HG03025 (cell line): ENCODE measurements around the gene TNFRSF11A.
A peak's percentile ranks its signal among the peaks of the same experiment; 100 is the strongest.

Experiments used
- ATAC-seq: cut with Tn5 transposase; IDR thresholded peaks from one replicate; pipeline ENCODE4 v1.9.1; 2021; ENCODE audit warnings: mild to moderate bottlenecking, moderate library complexity; ENCODE audit not compliant: unreplicated experiment, low FRiP score

The TNFRSF11A gene

DNA sequence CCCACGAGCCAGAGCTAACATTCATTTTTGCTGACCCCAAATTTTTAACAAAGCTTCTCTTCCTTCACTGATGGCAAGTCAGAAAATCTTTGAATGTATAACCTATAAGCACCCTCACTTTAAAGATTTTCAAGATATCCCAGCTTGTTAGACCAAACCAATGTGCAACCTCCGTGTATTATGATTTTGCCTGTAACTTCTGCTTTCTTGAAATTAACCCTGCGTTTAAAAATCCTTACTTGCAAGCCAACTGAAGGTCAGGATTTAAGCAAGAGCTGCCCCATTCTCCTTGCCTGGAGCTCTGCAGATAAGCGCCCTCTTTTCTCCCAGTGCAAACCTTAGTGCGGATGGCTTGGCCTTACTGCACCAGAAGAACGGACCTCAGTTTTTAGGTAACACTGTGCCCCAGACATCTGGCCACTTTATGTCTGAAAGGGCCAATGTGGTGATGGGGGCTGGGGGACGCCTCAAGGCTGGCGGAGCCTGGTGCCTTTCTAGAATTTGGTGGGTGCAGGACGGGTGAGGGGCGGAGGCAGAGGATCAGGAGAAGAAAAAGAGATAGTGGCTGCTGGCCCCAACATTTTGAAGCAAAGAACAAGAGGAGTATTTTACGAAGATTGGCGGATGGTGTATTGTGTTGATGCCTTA lies 805 bp upstream of the TNFRSF11A start:
- ATAC-seq, result peak; percentile 1

DNA sequence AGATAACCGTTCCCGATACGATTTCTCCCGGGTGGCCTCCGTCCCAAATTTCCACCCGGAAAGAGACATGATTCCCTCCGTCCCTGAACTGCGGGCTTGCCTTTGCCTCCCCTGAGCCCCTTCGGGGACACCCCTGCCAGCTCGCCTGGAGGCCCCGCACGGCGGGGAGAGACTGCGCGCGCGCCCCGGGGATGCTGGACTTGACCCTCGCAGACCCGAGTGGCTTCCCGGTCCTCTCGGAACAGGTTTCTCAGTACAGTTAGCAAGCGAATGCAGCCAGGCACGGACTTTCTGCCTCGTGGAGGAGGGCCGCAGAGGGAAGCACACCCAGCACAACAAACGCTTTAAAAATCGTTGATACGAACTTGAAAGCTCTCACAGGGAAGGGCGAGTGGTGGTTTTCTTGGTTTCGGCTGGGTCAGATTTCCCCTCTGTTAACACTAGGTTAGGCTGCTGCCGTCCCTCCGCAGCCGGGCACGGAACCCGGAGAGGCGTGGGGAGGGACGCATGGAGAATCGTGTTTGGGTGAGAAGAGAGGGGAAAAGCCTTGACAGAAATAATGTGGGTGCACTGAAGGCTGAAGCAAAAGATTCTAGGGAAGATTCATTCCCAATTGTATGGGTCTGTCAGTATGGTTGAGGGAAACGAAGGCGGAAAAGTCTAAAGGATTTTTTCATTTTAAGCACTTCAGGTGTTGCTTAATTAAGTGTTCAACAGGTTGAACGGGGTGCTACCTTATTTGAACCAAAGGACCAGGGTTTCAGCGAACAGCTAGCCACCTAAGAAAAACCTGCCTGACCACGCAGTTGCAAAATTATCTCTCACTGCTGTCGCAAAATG lies 916 bp downstream of the TNFRSF11A start:
- ATAC-seq, result peak; percentile 32

DNA sequence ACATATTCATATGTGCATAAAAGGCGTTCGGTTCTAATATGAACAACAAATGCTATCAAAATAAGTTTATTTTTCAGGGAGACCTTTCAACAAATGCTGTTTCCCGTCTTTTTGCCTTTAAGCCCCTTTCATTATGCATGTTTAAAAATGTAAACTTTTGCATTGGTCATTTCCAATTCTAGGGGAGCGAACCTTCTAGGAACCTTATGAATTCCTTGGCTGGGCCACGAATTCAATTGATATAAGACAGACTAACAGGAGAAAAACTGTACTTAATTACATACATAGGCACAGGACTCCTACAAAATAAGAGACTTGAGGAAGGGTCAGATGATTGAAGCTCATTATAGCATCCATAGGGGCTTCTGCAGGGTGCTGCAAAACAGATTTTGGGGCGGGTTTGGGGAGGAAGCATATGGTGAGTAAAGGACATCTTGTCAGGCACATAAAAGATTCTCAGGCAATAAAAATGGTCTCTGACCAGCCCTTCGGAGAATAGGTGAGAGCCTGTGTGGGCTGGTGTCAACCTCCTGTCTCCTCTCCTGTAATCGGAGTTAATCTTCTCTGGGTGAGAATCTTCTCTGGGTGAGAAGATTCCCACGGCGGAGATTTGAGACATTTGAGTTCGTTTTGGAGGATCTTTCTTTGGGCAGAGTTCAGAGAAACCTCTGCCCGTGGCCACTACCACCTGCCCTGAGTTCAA lies 1.7 kb downstream of the TNFRSF11A start:
- ATAC-seq, result no peak

DNA sequence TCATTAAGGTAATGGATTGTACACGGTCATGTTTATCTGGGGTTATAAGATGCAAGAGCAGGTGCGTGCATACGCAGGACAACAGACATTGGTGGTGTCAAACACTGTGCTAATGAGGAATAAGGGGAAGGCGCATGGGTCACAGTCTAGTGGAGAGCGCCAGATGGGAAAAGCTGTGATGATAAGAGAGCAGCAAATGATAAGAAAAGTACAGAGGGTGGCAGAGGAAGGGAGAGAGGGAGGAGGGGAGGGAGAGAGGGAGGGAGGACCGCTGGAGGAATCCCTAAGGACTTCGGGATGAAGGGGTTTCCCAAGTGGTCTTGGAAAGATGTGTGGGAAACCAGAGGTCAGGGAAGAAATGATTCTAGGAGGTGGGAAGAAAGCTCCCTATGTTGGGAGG lies 2.9 kb downstream of the TNFRSF11A start:
- no peak for ATAC-seq

DNA sequence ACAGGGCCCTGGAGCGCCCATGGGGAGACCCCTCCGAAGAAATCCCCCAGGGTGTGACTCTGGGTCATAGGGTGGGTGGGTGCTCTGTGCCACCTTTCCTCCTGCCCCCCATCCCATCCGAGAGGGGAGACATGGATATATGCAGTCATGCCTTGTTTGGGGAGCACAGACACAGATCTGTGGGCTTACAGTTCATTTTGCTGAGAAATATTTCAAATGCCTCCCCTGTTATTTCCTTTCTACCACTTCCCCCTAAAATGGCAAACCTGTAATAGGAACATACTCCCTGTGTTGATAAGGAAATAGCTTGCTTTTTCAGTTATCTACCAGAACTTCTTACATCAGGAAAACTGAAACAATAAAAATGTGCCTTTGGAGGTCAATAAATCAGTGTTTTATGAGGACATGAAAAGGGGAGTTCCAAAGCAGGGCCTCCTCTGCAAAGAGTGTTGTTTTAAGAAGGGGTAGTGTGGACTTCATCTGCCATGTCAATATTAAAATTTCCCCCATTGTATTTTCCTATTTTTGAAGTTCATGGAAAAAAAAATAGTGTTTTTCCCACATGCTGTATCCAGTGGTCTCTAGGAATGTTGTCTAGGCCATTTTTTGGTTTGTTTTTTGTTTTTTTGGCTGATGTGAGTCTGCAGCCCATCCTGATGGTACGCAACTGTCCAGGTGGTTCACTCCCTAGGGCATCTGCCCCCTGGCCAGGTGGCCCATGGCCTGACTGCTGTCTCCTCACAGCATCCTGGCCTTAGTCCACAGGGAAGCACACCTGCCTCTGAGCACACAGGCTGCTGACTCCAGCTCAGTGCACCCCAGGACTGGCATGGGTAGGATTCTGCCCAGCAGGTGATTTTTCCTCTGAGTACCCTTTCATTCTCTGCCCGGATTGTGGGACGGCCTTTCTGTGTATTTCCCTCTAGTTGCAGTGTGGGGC lies 3.7 kb downstream of the TNFRSF11A start:
- no peak for ATAC-seq

DNA sequence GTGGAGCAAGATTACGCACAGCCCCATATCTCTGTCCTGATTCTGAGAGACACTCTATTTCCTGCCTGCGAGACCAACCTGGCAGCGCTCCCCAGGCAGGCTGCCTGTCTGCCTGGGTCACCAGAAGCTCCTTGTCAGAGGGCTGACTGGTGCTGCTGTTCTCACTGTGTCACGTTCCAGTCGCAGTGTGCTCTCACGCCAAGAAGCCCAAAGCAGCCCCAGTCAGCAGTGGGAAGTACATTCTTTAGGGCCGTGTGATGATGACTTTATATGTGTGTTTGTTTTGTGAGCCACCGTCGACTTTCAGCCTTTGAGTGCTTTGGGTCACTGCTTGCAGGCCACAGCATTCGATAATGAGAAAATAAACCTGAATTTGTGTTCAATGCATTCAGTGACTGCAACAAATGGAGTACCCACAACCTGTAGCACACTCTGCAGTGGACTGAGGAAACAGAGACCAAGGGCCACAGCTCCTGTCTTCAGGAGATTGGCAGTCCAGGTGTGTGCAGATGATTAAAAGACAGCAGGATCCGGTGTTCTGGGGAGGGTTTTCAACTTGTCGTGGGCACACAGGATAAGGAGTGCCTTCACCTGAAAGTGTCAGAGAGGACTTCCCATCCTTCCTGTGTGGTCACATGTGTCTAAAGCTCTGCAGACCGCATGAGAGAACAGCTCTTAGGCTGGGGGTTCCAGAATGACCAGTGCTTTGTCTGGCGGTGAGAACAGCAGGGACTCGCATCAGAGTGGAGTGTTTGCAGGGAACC lies 4.8 kb downstream of the TNFRSF11A start:
- ATAC-seq, result no peak

DNA sequence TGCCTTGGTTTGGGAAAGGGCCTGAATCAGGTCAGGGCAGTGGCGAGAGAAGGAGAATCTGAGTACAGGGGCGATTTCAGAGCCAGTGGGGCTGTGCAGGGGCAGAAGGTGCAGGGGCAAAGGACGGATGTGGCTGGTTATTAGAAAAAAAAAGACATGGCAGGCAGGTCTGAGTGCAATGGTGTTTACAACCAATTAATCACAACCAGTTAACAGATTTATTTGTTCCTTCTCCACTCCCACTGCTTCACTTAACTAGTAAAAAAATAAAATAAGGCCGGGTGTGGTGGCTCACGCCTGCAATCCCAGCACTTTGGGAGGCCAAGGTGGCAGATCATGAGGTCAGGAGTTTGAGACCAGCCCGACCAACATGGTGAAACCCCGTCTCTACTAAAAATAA lies 5.5 kb downstream of the TNFRSF11A start:
- ATAC-seq, result no peak

DNA sequence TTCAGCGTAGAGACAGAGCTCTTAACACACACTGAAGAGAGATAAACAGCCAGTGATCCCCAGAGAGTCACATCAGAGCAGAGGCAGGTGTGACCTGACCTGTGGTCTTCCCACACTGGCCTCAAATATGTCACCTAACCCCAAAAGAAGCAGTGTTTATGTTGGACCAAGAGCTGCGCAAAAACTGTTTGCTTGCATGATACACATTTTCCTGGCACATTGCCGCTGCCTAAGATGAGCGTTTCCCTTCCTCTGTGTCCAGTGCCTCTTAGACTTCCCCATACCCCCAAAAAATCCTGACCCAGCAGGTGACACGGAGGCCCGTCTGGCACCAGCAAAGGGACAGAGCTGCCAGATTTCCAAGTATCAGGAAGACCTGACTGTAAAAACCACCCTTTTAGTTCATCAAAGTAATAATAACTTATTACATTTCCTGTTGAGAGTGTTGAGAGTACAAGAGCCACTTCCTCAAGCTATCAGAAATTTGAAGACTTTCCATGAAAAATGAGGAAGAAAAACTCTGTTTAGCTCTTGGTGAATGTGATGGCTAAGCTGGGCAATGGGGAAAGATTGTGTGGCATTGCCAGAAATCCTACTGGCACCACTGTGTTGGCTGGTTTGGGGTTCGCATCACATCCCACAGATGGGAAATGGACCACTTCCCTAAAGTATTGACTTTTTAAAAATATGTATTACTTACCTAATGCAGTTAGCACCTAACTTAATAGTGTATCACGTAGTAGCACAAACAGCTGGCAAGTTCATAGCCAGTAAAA lies 6.7 kb downstream of the TNFRSF11A start:
- ATAC-seq, result no peak

DNA sequence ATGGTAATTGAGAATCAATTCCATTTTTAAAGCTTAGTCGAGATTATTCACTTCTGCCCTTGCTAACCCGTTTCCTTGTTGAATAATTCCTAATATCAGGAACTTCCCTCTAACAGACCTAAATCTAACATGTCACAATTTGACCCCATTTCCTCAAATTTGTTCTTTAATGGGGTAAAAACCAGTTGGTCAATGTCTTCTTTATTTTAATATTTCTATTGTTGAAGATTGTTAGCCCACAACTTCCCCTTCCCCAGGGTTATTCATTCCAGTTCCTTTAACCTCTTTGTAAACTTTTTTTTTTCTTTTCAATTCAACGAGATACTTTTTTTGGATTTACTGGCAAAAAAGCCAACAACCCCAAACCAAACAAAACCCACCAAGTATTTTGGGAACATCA lies 7.3 kb downstream of the TNFRSF11A start:
- no peak for ATAC-seq

DNA sequence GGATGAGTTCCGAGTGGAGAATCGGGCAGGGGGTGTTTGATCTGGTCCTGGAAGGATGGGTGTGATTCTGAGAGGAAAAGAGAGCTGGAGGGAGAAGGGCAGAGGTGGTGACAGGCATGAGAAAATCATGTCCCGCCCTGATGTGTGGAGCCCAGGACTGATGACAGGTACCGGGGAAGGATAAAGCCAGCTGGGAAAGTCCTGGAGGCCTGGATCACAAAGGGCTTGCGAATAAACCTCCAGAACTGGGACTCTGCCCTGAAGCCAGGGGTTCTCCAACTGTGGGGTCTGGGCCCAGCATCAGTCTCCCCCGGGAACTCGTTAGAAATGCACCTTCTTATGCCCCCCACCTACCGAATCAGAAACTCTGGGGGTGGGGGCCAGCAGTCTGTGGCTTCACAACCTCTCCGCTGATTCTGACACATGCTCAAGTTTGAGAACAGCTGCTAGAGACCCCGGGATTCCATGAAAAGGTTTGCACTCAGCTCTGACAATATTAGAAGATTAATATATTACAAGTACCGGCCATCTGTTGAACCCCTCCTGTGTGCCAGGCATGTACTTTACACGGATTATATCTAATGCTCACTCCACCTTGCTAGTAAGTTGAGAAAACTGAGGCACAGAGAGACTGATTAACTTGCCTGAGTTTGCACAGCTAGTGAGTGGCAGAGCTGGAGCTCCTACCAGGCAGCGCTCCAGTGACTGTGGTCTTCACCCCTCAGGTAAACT lies 8.0 kb downstream of the TNFRSF11A start:
- no peak for ATAC-seq

DNA sequence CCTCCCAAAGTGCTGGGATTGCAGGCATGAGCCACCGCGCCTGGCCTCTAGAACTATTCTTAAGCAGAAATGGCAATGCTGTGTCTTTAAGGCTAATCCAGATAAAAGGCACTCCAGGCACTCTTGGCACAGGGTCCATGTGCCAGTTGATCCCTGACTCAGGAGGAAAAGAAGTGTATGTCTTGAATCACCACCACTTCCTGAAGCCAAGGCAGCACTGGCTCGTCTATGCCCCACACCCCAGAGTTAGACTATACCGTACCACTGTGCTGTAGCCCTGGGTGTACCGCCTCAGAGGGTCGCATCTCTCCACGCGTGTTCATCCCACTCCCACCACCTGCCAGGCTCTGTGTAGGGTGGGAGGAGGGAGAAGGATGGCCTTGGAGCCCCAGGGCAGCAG lies 9.0 kb downstream of the TNFRSF11A start:
- ATAC-seq, result no peak

DNA sequence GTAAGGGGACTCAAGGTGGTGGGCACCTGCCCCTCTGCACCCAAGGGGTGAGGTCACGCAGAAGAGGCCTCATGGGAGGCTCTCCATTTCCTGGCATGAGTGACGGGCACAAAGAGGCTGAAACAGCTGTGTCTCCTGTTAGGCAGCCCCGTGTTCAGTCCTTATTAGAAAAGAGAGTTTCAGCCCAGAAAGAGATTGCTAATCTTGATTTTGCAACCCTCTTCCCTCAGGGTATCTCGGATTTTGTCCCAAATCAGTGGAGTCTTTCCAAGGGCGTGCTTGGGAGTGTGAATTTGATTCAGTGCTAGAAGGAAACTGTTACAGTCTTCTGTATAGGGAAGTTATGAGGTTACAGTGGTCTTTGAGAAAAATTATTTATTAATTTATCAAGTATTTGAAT lies 10.4 kb downstream of the TNFRSF11A start:
- no peak for ATAC-seq

DNA sequence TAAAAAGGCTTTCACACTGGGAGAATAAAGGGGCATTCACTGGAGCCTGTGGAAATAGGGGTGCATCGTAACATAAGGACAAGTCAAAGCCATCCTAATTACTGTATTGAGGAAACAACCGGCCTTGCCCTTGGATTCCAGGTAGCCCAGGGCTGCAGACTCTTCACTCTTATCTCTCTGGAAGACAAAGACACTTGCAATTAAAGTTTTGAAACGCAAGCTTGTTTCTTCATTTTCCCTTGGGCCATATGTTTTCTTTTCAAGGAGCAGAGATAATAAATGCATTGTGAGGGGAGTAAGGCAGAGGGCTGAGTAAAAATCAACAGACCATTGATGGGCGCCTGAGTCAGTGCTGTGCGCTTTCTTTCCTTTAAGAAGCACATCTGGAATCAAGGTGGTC lies 11.5 kb downstream of the TNFRSF11A start:
- ATAC-seq, result no peak

DNA sequence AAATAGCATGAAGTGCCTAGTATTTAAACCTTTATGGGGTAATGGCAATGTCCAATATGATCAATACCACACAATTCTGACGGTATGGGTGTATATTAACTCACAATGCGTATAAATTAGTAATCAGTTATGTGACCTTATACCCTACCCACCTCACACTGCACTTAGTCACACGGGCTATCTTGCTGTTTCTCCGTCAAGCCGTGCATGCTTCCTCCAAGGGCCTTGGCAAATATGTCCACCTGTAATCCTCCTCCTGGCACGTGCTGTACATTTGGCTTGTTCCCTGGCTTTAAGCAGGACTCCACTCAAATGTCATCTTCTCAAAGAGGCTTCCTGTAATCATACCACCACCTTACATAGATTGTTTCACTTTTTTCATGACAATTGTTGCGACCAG lies 12.2 kb downstream of the TNFRSF11A start:
- no peak for ATAC-seq

DNA sequence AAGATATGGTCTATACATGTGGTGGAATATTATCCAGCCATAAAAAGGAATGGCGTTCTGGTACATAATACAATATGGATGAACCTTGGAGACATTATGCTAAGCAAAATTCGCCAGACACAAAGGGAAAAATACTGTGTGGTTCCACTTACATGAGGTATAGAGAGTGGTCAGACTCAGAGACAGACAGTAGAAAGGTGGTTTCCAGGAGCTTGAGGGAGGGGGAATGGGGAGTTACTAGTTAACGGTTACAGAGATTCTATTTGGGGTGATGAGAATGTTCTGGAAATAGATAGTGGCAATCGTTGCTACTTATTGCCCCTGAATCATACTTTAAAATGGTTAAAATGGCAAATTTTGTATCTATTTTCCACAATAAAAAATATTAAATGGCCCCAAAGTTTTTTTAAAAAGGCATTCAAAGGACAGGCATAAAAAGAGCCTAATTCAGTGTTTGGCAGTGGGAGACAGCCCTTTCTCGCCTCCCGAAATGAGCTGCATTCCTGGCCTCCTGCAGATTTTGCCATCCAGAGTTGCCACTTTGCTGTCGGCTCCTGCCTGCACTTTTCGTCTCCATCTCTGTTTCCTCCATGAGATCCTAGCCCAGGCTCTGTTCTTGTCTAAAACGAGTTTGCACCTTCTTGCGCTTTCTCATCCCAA lies 13.5 kb downstream of the TNFRSF11A start:
- ATAC-seq, result no peak

DNA sequence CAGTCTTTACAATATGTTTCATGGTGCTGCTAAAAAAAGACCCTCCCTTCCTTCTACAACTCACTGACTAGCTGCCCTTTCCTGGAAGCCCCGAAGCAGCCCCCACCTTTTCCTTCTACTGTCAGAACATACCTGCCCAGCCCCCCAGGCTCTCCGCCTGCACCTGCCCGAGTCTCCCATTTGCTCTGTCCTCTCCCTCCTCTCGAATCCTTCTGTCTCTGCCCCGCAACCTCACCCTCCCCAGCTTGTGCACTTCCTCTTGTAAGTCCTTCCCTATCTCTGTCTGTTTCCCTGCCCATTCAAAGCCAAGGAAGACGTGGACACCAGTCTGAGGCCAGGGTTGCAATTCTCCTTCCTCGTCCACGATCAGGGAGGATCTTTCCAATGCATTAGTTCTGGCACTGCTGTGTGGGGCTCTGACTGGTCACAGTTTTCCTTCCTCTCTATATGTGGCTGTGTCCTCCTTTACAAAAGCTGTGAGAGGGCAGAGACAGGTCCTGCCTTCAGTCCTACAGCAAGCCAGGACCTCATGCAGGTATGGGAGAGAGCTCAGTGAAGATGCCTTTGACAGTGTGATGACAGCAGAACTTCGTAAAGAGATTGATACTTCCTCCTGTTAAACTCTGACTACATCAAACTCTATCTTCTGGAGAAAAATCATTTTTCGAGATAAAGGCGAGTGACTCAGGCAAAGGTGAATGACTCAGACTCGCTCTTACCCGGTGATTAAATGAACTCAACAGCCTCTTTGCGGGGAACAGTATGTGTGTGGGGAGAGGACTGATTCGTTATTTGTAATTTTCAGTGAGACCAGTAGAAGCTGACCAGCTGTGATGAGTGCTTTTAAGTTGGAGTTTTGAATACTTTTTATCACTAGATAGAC lies 14.2 kb downstream of the TNFRSF11A start:
- no peak for ATAC-seq

DNA sequence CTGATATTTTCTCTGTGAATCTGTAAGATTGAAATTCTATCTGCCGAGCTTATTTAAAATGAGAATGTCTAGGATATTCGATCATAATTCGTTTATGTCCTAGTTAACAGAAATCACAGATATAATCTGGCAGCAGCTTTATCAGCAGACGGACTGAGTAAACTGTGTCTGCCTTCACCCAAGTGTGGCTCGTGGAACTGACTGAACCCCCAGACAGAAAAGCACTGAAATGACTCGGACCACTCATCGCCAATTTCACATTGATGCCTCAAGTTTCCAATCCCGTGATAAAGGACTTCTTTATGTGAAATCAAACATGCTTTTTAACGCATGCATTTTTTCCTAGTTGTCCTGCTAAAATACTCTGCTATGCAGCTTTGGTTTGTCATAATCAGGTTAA lies 15.9 kb downstream of the TNFRSF11A start:
- no peak for ATAC-seq
